GM12872 (cell line): ENCODE data around the gene CFAP99.

ENCODE experiments used
- TF ChIP-seq, protein P1 (sequence below): IDR thresholded peaks from 3 replicates; pipeline ENCODE4 v1.5.1; 2011; ENCODE audit warnings: low read depth, mild to moderate bottlenecking, low read length, moderate library complexity; ENCODE audit not compliant: insufficient read depth

The CFAP99 gene

GRCh38 chr4:2432004-2432403, 13.2 kb downstream of the CFAP99 start:
- TF ChIP-seq, protein P1, sequence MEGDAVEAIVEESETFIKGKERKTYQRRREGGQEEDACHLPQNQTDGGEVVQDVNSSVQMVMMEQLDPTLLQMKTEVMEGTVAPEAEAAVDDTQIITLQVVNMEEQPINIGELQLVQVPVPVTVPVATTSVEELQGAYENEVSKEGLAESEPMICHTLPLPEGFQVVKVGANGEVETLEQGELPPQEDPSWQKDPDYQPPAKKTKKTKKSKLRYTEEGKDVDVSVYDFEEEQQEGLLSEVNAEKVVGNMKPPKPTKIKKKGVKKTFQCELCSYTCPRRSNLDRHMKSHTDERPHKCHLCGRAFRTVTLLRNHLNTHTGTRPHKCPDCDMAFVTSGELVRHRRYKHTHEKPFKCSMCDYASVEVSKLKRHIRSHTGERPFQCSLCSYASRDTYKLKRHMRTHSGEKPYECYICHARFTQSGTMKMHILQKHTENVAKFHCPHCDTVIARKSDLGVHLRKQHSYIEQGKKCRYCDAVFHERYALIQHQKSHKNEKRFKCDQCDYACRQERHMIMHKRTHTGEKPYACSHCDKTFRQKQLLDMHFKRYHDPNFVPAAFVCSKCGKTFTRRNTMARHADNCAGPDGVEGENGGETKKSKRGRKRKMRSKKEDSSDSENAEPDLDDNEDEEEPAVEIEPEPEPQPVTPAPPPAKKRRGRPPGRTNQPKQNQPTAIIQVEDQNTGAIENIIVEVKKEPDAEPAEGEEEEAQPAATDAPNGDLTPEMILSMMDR: no peak

GRCh38 chr4:2432991-2433530, 14.3 kb downstream of the CFAP99 start:
- TF ChIP-seq, protein P1: no peak

- TF ChIP-seq, protein P1: no peak
These were observed 15.0 kb downstream of the CFAP99 start for GRCh38 chr4:2433609-2434350.

DNA sequence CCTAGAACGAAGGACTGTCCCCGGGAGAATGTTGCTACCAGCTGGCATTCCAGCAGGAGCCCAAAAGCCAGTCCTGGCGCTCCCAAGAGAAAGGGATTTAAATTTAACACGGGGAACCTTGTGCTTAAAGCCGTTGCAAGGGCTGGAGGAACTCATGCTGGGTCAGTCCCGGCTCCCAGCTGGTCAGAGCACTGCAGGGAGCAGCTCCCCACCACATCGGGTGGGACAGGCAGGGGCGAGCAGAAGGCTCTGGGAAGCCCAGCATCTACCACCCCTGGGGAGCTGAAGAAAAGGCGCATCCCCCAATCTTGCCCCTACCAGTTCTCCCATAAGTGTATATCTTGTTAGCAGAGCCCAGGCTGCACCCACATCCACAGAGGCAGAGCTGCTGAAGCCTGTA, 15.7 kb downstream of the CFAP99 start:
- TF ChIP-seq, protein P1: no peak

- TF ChIP-seq, protein P1: no peak
These were observed 17.5 kb downstream of the CFAP99 start for GRCh38 chr4:2436301-2436700.

DNA sequence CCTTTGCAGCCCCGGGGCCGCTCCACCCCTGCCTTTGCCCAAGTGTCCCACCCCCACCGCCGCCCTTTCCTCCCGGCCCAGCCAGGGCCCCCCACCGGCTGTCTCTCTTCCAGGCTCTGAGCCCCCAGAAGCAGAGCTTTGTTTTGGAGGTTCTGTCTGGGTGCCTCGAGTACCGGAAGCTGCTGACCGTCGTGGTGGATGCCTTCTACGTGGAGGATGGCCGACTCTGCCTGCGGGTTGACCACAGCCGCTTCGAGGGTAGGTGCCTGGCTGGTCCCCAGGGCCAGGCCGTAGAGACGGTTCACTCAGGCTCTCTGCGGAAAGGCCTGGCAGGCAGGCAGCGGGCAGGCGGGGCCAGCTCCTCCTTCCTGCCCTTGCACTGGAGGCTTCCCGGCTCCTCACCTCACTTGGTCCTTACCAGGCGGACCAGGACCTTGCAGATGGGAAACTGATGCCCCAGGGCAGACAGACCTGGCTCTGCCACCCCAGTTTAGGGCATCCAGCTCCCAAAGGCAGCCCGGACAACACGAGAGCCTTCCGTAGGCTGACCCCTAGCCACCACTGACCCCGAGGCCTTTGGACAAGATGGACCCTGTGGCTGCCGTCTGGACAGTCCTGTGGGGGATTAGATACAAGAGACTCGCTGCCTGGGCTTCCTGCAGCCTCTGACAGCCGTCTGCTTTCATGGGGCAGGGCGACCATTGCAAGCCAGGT, 18.2 kb downstream of the CFAP99 start:
- TF ChIP-seq, protein P1: no peak

GRCh38 chr4:2437475-2438215, 18.9 kb downstream of the CFAP99 start:
- TF ChIP-seq, protein P1: no peak
